Fibroblast of skin of abdomen (primary cell): ENCODE results near the gene GABRG3. TPM values are rescaled to one million over a fixed set of nuclear protein-coding genes. Genes with fewer than 3 reads are reported as not detected.
A peak's percentile ranks its signal among the peaks of the same experiment; 100 is the strongest.

Experiments used
- DNase-seq: peaks from one replicate; pipeline ENCODE4 v3.0.0-alpha.2; 2013
- polyA plus RNA-seq, 2 experiments: library from polyadenylated mRNA; unstranded; fragments of 120-200 nt; gene quantifications; one replicate each; pipeline ENCODE4 v1.2.1, GENCODE V29; 2013; ENCODE audit not compliant: insufficient read length in 2 of 2

Gene GABRG3
- 0.36 TPM for polyA plus RNA-seq (2013, experiment 1 of 2; ENCODE audit: insufficient read length)
- 0.53 TPM for polyA plus RNA-seq (2013, experiment 2 of 2; ENCODE audit: insufficient read length)

- DNase-seq = peak; percentile 27
Observed at GRCh38 chr15:26970712-26971210, at the start of gene GABRG3. Gene GABRG3, plus strand, starts transcription at chr15:26971181.

GRCh38 chr15:26921433-26921832, 49.5 kb upstream of the GABRG3 start:
- DNase-seq = no peak

- no peak for DNase-seq
Observed at GRCh38 chr15:26926081-26926480, 44.9 kb upstream of the GABRG3 start.

GRCh38 chr15:26928051-26928450, 42.9 kb upstream of the GABRG3 start:
- peak; percentile 73 for DNase-seq

- DNase-seq = no peak
Observed at GRCh38 chr15:26929588-26929987, 41.4 kb upstream of the GABRG3 start.

GRCh38 chr15:26934848-26935247, 36.1 kb upstream of the GABRG3 start:
- DNase-seq = no peak

GRCh38 chr15:26935322-26935721, 35.7 kb upstream of the GABRG3 start:
- DNase-seq = no peak

GRCh38 chr15:26936502-26936901, 34.5 kb upstream of the GABRG3 start:
- no peak for DNase-seq

GRCh38 chr15:26937134-26937533, 33.8 kb upstream of the GABRG3 start:
- DNase-seq = no peak

GRCh38 chr15:26939398-26939797, 31.6 kb upstream of the GABRG3 start:
- no peak for DNase-seq

GRCh38 chr15:26941489-26941888, 29.5 kb upstream of the GABRG3 start:
- DNase-seq = no peak

GRCh38 chr15:26943866-26944265, 27.1 kb upstream of the GABRG3 start:
- DNase-seq = no peak

GRCh38 chr15:26945046-26945445, 25.9 kb upstream of the GABRG3 start:
- DNase-seq = no peak

GRCh38 chr15:26950001-26950400, 21.0 kb upstream of the GABRG3 start:
- no peak for DNase-seq

- no peak for DNase-seq
Observed at GRCh38 chr15:26954403-26954802, 16.6 kb upstream of the GABRG3 start.

GRCh38 chr15:26967719-26968269, 3.2 kb upstream of the GABRG3 start:
- DNase-seq = peak; percentile 77

- DNase-seq = no peak
Observed at GRCh38 chr15:26968806-26969205, 2.2 kb upstream of the GABRG3 start.

- peak; percentile 2 for DNase-seq
Observed at GRCh38 chr15:26971271-26972018, 464 bp downstream of the GABRG3 start.

- DNase-seq = peak; percentile 29
Observed at GRCh38 chr15:26972636-26973035, 1.7 kb downstream of the GABRG3 start.

GRCh38 chr15:26974120-26974780, 3.3 kb downstream of the GABRG3 start:
- DNase-seq = peak; percentile 26

- no peak for DNase-seq
Observed at GRCh38 chr15:26981492-26981891, 10.5 kb downstream of the GABRG3 start.

GRCh38 chr15:26983822-26984221, 12.8 kb downstream of the GABRG3 start:
- no peak for DNase-seq

- no peak for DNase-seq
Observed at GRCh38 chr15:26985050-26985449, 14.1 kb downstream of the GABRG3 start.

- DNase-seq = no peak
Observed at GRCh38 chr15:26996250-26996649, 25.3 kb downstream of the GABRG3 start.
